Stimulated activated CD8-positive, alpha-beta memory T cell treated with anti-CD3 and anti-CD28 coated beads, Interleukin-12 subunit alpha, Interleukin-12 subunit beta, amount 100 ng/mL, for 24 hours (primary cell): ENCODE results near the gene DUSP22.
"Not testable (repeated sequence)": the region's sequence is repeated elsewhere in the genome, so short reads cannot be mapped to it uniquely, and the experiment has no call there.

ENCODE experiments used
- DNase-seq: peaks from one replicate; pipeline ENCODE4 v3.0.0-alpha.2; 2020; ENCODE audit errors: extremely low read depth

DUSP22 gene, protein sequence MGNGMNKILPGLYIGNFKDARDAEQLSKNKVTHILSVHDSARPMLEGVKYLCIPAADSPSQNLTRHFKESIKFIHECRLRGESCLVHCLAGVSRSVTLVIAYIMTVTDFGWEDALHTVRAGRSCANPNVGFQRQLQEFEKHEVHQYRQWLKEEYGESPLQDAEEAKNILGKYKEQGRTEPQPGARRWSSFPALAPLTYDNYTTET

DNA sequence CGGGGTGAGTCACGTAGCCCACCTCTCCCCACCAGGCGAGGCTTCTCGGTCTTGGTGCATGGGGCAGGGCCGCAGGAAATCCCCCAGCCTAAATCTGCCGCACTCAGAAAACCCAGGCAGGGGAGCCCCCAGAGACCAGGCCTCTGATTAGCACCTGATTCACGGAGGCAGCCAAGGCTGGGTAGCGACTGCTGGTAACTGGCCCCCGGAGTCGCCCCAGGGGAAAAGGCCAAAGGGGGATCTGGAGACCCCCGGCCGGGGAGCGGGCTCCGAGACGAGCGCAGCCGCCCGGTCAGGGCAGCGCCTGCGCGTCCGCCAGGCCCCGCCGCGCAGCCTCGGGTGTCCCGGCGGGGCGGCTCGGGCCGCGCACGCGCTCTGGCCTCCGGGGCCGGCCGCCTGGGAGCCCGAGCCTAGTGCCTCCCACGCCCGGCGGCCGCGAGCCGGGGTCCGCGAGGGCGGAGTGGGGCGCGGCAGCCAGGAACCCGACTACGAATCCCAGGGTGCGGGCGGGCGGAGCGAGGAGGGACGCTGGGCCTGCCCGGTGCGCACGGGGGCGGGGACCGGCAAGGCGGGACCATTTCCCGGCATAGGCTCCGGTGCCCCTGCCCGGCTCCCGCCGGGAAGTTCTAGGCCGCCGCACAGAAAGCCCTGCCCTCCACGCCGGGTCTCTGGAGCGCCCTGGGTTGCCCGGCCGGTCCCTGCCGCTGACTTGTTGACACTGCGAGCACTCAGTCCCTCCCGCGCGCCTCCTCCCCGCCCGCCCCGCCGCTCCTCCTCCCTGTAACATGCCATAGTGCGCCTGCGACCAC, at the start of gene DUSP22:
DUSP22 (plus strand) TSS at position 791 of the 809 bp plus-strand sequence. CDS start 53 bp downstream, outside the sequence.
- DNase-seq = peak; percentile 58

DNA sequence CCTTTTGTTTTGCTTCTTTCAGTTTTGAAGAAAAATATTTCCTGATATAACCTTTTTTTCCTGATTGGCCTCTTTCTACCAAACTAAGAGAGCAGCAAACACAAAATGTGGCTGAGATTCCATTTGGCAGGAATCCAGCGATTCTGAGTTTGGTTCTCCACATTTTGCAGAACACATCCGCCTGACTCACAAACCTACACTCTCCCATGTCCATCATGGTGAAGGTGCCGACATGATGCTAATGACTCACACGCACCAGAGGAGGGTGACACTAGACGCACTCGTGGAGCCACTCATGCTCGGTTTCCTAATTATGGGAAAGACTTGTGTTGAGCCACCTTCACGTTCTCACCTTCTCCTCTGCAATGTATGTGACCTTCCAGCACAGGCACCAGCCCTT, 45.9 kb upstream of the DUSP22 start:
- no peak for DNase-seq

DNA sequence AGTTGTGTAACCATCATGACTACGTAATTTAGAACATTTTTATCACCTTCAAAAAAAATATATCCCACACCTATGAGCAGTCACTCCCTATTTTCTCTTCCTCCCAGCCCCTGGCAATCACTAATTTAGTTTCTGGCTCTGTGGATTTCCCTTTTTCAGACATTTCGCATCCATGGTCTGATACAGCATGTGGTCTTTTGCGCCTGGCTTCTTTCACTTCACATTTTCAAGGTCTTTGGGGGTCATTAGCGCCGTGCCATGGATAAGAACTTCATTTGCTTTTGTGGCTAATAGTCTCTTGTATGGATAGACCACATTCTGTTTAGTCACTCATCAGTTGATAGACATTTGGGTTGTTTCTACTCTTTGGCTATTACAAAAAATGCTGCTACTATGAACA, 44.9 kb upstream of the DUSP22 start:
- DNase-seq = no peak

- DNase-seq = not testable (repeated sequence)
Observed at GRCh38 chr6:248046-248445, 44.2 kb upstream of the DUSP22 start.

DNA sequence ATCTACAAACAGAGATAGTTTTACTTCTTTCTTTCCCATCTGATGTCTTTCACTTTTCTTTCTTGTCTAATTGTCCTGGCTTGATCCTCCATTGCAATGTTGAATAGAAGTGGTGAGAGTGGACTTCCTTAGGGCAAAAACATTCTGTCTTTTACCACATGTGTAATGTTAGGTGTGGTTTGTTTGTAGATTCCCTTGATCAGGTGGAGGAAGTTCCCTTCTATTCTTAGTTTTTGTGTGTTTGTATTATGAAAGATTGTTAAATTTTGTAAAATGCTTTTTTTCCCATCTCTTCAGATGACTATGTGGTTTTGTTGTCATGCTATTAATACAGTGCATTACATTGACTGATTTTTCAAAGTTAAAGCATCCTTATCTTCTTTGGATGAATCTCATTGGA, 41.6 kb upstream of the DUSP22 start:
- no peak for DNase-seq

DNA sequence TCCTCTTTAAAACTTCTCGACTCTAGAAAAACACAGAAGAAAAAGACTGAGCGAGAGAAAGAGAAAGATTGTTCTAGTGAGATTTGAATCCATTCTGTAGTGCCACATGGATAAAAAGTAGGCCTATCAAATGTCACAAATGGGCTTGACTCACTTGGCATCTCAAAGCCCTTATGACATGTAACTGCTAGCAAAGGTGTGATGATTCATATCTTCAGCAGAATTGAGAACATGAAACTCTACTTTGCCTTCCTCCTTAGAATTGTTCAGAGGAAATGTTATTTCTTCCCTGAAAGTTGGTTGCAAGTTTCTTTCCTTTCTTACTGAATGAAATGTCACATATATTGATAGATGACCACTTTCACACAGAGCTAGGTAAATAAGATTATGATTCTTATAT, 40.4 kb upstream of the DUSP22 start:
- DNase-seq = no peak

GRCh38 chr6:252775-253535, 39.3 kb upstream of the DUSP22 start:
- no peak for DNase-seq

GRCh38 chr6:254016-254415, 38.3 kb upstream of the DUSP22 start:
- no peak for DNase-seq

GRCh38 chr6:255041-255750, 37.1 kb upstream of the DUSP22 start:
- no peak for DNase-seq

- DNase-seq = no peak
Observed at GRCh38 chr6:255751-256083, 36.6 kb upstream of the DUSP22 start.

- no peak for DNase-seq
Observed at GRCh38 chr6:256169-256568, 36.1 kb upstream of the DUSP22 start.

DNA sequence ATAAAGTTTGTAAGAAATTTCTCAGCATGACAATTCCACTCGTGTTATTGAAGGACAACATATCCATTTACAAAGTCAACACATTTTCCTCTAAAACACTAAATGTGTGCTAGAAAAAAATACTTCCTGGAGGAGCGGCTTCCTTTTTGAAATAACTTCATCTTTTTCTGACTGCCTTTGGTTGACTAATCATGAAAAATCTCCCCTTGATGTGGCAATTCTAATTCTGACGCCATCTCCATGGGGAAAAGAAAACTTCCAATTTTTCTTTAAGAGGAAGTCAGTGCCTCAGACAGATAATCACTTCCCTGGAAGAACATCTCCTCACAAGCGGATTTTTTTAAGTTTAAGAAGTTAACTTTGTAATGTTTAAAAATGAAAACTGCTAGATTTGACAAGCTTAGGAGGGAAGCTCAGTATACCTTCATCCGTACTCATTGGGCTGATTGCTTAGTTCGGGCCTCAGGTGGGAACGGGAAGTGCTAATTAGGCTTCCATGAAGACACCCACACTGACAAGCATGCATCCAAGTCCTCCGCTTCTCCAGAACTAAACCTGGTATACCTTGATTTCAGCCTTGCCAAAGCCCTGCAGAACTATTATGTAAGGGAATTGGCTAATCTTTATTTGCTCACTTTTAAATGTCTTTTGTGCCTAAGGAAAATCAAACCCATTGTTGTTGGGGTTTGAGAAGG, 35.1 kb upstream of the DUSP22 start:
- no peak for DNase-seq

- DNase-seq = no peak
Observed at GRCh38 chr6:257774-258173, 34.5 kb upstream of the DUSP22 start.

DNA sequence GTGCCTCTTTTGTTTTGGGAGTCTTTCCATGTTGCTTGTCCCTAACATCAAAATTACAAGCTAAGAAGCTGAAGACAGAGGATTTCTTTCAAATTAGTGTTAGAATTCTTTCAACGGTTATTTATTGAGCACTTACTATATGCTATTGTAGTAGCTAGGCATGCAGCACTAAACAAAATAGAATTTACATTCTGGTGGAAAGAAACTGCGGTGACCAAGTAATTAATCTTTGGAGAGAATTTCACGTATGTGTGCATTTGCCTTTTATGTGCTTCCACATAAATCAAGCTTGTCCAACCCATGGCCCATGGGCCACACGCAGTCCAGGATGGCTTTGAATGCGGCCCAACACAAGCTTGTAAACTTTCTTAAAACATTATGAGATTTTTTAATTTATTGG, 33.0 kb upstream of the DUSP22 start:
- no peak for DNase-seq

DNA sequence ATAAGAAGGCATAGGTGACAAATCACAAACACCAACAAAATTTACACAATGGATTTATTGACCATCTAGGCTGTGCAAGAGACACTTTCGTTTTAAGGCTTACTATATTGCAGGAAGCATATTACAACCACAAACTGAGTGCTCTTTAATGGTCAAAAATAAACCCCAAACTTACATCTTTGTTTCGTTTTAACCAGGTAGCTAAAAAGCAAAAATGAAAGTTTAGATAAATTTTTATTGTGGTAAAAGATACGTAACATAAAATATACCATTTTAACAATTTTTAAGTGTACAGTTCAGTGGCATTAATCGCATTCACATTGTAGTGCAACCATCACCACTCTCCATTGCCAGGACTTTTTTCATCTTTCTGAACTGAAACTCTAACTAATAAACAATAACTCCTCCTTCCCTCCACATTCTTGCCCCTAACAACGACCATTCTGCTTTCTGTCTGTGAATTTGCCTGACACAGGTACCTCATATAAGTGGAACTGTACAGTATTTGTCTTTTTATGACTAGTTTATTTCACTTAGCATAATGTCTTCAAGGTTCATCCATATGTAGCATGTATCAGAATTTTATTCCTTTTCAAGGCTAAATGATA, 32.3 kb upstream of the DUSP22 start:
- no peak for DNase-seq

DNA sequence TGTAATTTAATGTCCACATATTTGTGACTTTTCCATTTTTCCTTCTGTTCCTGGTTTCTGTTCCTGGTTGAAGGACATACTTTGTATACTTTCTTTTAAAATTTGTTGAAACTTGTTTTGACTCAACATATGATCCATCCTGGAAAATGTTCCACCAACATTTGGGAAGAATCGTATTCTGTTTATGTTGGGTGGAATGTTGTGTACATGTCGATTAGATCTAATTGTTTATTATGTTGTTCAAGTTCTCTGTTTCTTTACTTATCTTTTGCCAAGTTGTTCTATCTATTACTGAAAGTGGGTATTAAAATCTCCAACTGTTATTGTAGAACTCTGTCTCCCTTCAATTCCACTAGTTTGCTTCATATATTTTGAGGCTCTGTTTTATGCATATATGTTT, 27.7 kb upstream of the DUSP22 start:
- no peak for DNase-seq

- no peak for DNase-seq
Observed at GRCh38 chr6:268394-268935, 23.8 kb upstream of the DUSP22 start.

DNA sequence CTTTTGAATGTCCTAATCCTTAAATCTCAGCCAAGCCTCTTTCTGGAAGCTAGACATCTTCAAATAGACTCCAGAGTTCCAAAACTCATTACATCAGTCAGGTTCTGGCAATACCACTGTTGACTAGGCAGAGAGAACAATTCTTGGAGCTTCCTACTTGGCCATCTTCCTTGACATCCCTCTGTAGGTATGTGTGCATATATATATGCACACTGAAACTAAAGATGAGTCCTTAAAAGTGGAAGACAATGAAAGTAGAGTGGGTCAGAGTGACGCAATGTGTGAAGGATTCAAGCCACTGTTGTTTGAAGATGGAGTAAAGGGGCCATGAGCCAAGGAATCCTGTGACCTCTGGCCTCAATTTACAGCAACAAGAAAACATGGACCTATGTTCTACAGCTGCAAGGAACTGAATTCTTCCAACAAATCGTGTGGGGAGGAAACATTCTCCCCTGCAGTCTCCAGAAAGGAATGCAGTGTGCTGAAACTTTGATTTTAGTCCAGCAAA, 18.7 kb upstream of the DUSP22 start:
- no peak for DNase-seq

DNA sequence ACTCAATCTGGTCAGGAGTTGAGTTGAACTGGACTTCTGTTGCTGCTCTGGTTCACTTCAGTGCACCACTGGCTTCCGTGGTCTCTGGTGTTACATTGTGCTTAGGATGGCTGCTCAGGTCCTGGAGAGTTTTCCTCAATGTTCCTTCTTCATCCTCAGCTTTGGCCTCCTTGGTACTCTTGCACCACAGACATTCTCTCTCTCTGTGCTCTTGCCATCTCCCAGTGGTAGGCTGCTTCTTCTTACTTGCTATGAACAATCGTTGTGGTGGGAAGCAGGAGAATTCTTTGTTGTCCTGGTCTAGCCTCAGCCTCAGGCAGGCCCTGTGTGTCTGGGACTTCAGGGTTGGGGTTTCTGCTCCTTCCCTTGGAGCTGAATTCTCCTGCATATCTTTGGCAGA, 14.5 kb upstream of the DUSP22 start:
- DNase-seq = no peak

DNA sequence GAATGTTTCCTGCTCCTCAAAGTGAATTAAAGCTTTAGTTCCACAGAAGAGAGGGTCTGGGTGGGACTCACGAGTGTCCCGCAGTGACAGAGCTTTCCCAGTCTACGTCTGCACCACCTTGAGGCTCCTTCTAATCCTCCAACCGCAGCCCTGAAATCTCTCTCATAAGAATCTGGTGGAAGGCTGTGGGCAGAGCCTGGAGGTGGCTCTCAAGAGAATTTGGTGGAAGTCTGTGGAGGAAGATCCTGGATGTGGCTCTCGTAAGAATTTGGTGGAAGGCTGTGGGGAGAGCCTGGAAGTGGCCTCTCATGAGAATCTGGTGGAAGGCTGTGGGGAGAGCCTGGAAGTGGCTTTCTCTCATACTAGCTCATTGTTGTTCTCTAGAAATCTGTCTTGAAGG, 13.8 kb upstream of the DUSP22 start:
- no peak for DNase-seq
